HEK293 (cell line): Measurements from ENCODE around the gene FZD7.

Experiments
- PRDM6 ChIP-seq: fragments of 450-650 bp; formaldehyde crosslinking; IDR thresholded peaks from 2 replicates; pipeline ENCODE4 v1.5.1; 2017; ENCODE audit warnings: missing biosample characterization, missing genetic modification characterization
- ZFP69B ChIP-seq: fragments of 450-650 bp; formaldehyde crosslinking; IDR thresholded peaks from 2 replicates; pipeline ENCODE4 v1.5.1; 2016; ENCODE audit warnings: missing biosample characterization, missing genetic modification characterization
- ZNF473 ChIP-seq: fragments of 450-650 bp; formaldehyde crosslinking; IDR thresholded peaks from 2 replicates; pipeline ENCODE4 v1.5.1; 2017; ENCODE audit warnings: missing biosample characterization, missing genetic modification characterization
- ZNF561 ChIP-seq: fragments of 450-650 bp; IDR thresholded peaks from 2 replicates; pipeline ENCODE4 v1.5.1; 2018; ENCODE audit warnings: missing biosample characterization, missing genetic modification characterization, borderline replicate concordance
- ZNF600 ChIP-seq: fragments of 450-650 bp; formaldehyde crosslinking; IDR thresholded peaks from 2 replicates; pipeline ENCODE4 v1.5.1; 2016; ENCODE audit warnings: missing biosample characterization, missing genetic modification characterization
- ZNF777 ChIP-seq: fragments of 450-650 bp; formaldehyde crosslinking; IDR thresholded peaks from 2 replicates; pipeline ENCODE4 v1.5.1; 2017; ENCODE audit warnings: missing biosample characterization, missing genetic modification characterization, borderline replicate concordance

The FZD7 gene

DNA sequence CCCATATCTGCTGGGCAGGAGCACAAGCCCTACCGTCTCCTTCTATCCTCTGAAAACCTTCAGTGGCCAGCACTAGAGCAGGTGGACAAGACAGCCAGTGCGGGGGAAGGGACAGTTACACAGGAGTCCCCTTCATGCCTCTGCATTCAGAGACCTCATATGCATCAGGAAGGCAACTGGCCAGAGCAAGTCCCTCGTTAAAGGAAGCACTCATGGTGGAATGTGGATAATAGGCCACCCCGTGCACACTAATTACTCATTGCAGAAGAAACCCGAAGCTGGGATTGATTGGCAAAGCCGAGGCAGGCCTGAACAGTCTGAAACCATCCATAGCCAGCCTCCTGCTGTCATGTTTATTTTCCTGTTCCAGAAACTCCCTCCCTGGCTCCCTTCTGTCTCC is 50.6 kb downstream of the FZD7 start (continued):
- 0 out of 2 replicates have a peak, but pooled peaks have one; percentile 27 for TF ChIP-seq ZNF561 (tag by site-specific recombination)
- 0 out of 2 replicates have a peak, but pooled peaks have one; percentile 27 for TF ChIP-seq PRDM6 (tag by site-specific recombination)
- no peak for TF ChIP-seq ZNF473 (tag by site-specific recombination)
- no peak for TF ChIP-seq ZNF777 (tag by site-specific recombination)
- peak; percentile 60; the same call in 1 of the 2 replicates for TF ChIP-seq ZNF600 (tag by site-specific recombination)
- TF ChIP-seq ZFP69B (tag by site-specific recombination): no peak
